K562 (cell line): ENCODE data around the gene NDUFB8. TPM values are rescaled to one million over a fixed set of nuclear protein-coding genes. Genes with fewer than 3 reads are reported as not detected.

Experiments used
- ATAC-seq: fragments of 200-7000 bp; cut with Tn5 transposase; 3 replicates; pipeline ENCODE4 v1.9.1; 2020; ENCODE audit warnings: moderate library complexity
- BruUV-seq: library from RNA; stranded (reverse); fragments of 400-500 nt; replicated peaks from 2 replicates; lab custom pipeline; 2021; lab: Mats Ljungman, UMichigan
- CTCF ChIA-PET: fragments of 300-600 bp; formaldehyde crosslinking; extraction: SDS; loops from one replicate; lab custom pipeline; 2021; ENCODE audit warnings: low intra/inter-chr PET ratio; lab: Yijun Ruan, JAX
- POLR2A ChIA-PET: fragments of 300-600, 350-650 bp; sonication (Branson Sonifier 250); formaldehyde crosslinking; extraction: SDS; loops from one replicate; lab custom pipeline; 2021; ENCODE audit warnings: antibody characterized with exemption, inconsistent platforms; lab: Yijun Ruan, JAX
- DNase-seq, 4 experiments: peaks; one replicate each; pipeline versions ENCODE4 v3.0.0 to v3.0.0-alpha.2; 2011 to 2018; ENCODE audit warnings: low spot score in 3 of 4, mixed read lengths in 3 of 4; ENCODE audit errors: extremely low read depth in 1 of 4
- FAIRE-seq: peaks from 2 replicates; lab custom pipeline; 2011; peaks lifted over from hg19 to GRCh38; lab: Jason Lieb, UNC
- H2AFZ ChIP-seq: 2 replicates; pipeline ENCODE4 v1.6.0; 2011; ENCODE audit warnings: low read depth, low read length, control low read depth, inconsistent platforms
- H3K27ac ChIP-seq: fragments of 200-600 bp; 3 replicates; pipeline ENCODE4 v1.8.0; 2011; ENCODE audit warnings: low read depth, mild to moderate bottlenecking, control low read depth, inconsistent platforms, low read length, moderate library complexity, mixed read lengths; ENCODE audit errors: extremely low read depth
- H3K27me3 ChIP-seq, 2 experiments: fragments of 300-600 bp in 1 of 2; 2 replicates in 1 of 2; 3 replicates in 1 of 2; pipeline versions ENCODE4 v1.6.0 to v1.8.0; 2011; ENCODE audit warnings: inconsistent platforms in 2 of 2, low read length in 2 of 2, mild to moderate bottlenecking in 1 of 2, mixed read lengths in 1 of 2, moderate library complexity in 1 of 2; ENCODE audit not compliant: control insufficient read depth in 2 of 2, insufficient read depth in 2 of 2
- H3K36me3 ChIP-seq: fragments of 300-600 bp; 3 replicates; pipeline ENCODE4 v1.8.0; 2011; ENCODE audit warnings: mild to moderate bottlenecking, low read length, inconsistent platforms; ENCODE audit not compliant: control insufficient read depth, insufficient read depth
- H3K4me1 ChIP-seq, 2 experiments: fragments of 200-600 bp in 1 of 2; replicated peaks in 1 of 2; 2 replicates in 1 of 2; 3 replicates in 1 of 2; pipeline versions ENCODE4 v1.5.1 to v1.8.0; 2011; ENCODE audit warnings: inconsistent platforms in 2 of 2, low read length in 2 of 2, mild to moderate bottlenecking in 1 of 2, mixed read lengths in 1 of 2, moderate library complexity in 1 of 2; ENCODE audit not compliant: control insufficient read depth in 2 of 2, insufficient read depth in 2 of 2
- H3K4me2 ChIP-seq: 2 replicates; pipeline ENCODE4 v1.6.1; 2011; ENCODE audit warnings: low read length, control low read depth, inconsistent platforms, mixed read lengths; ENCODE audit not compliant: insufficient read depth
- H3K4me3 ChIP-seq: fragments of 200-600 bp; sonication (generic), shearing (Covaris generic); 2 replicates; pipeline ENCODE4 v1.5.1; 2016; ENCODE audit warnings: control low read depth, inconsistent platforms
- H3K79me2 ChIP-seq: fragments of 200-600 bp; 3 replicates; pipeline ENCODE4 v1.8.0; 2011; ENCODE audit warnings: low read length, inconsistent platforms; ENCODE audit not compliant: control insufficient read depth, insufficient read depth
- H3K9ac ChIP-seq, 2 experiments: 2 replicates each; pipeline versions ENCODE4 v1.6.0 to v1.6.1; 2011; ENCODE audit warnings: low read depth in 2 of 2, low read length in 2 of 2, control low read depth in 1 of 2, inconsistent platforms in 1 of 2, mild to moderate bottlenecking in 1 of 2, mixed read lengths in 1 of 2; ENCODE audit not compliant: insufficient read depth in 1 of 2
- H3K9me1 ChIP-seq: one replicate; pipeline ENCODE4 v1.6.0; 2011; ENCODE audit warnings: inconsistent platforms, mild to moderate bottlenecking, low read length, moderate library complexity; ENCODE audit not compliant: control insufficient read depth, insufficient read depth
- H3K9me3 ChIP-seq: replicated peaks from 2 replicates; pipeline ENCODE4 v1.5.1; 2011; ENCODE audit warnings: low read depth, low read length, inconsistent platforms; ENCODE audit not compliant: control insufficient read depth, insufficient read depth
- H4K20me1 ChIP-seq: replicated peaks from 2 replicates; pipeline ENCODE4 v1.6.1; 2011; ENCODE audit warnings: low read length, inconsistent platforms, mixed read lengths; ENCODE audit not compliant: control insufficient read depth, insufficient read depth
- EP400 ChIP-seq: fragments of 450-650 bp; IDR thresholded peaks from 2 replicates; pipeline ENCODE4 v1.6.1; 2017; ENCODE audit warnings: antibody characterized with exemption, mild to moderate bottlenecking, moderate library complexity
- MCM7 ChIP-seq, 2 experiments: fragments of 450-650 bp; IDR thresholded peaks; 2 replicates each; pipeline ENCODE4 v1.6.1; 2016 to 2018
- NCOA6 ChIP-seq: fragments of 450-650 bp; IDR thresholded peaks from 2 replicates; pipeline ENCODE4 v1.6.1; 2017; ENCODE audit warnings: mild to moderate bottlenecking
- SMAD3 ChIP-seq: fragments of 450-650 bp; formaldehyde crosslinking; conservative IDR thresholded peaks from 2 replicates; pipeline ENCODE4 v1.4.0; 2020; ENCODE audit warnings: mild to moderate bottlenecking
- SMARCE1 ChIP-seq: fragments of 450-650 bp; IDR thresholded peaks from 2 replicates; pipeline ENCODE4 v1.7.1; 2016; ENCODE audit warnings: mild to moderate bottlenecking
- ZBTB34 ChIP-seq: fragments of 250-450 bp; sonication (Bioruptor Pico); IDR thresholded peaks from 2 replicates; pipeline ENCODE4 v1.8.0; 2021; ENCODE audit warnings: mild to moderate bottlenecking, moderate library complexity
- ZNF551 ChIP-seq: fragments of 250-450 bp; sonication (Bioruptor Pico); IDR thresholded peaks from 2 replicates; pipeline ENCODE4 v1.5.0; 2021; ENCODE audit warnings: mild to moderate bottlenecking, moderate library complexity
- WGBS: fragments of 100-300 bp; shearing (Covaris generic); methylation state at CpG from one replicate; pipeline ENCODE4 v1.1.6; 2016; ENCODE audit warnings: low coverage, mixed read lengths; ENCODE audit not compliant: insufficient coverage; ENCODE audit errors: missing lambda C conversion rate; 5-methylcytosine and 5-hydroxymethylcytosine counted together
- in situ Hi-C: fragments of 300-500 bp; cut with MboI; formaldehyde crosslinking; loops from 4 replicates; pipeline ENCODE4 v1.15.0; 2018; ENCODE audit warnings: inconsistent platforms, mixed read lengths
- intact Hi-C: fragments of 100-400 bp; cut with micrococcal nuclease; formaldehyde crosslinking; loops from 2 replicates; pipeline ENCODE4 v1.14.2; 2022
- polyA plus RNA-seq, 8 experiments: library from polyadenylated mRNA; depleted of rRNA in 4 of 8; stranded (reverse) in 5 of 8; unstranded in 3 of 8; fragments of >200 nt; fragmentation: Nextera tagmentation in 2 of 8; fragmentation: Illumina TruSeq in 1 of 8; extraction: Ambion mirVana in 2 of 8; extraction: Trizol in 1 of 8; gene quantifications; 2 replicates each; pipeline versions ENCODE4 v1.2.1 to v1.2.3, GENCODE V29; 2011 to 2014; ENCODE audit warnings: inconsistent platforms in 1 of 8, missing spikeins in 1 of 8
- total RNA-seq, 7 experiments: library from RNA; depleted of rRNA in 6 of 7; stranded (reverse); fragments of >200 nt in 6 of 7; fragmentation: Illumina TruSeq in 2 of 7; extraction: Trizol in 2 of 7; gene quantifications; 2 replicates each; pipeline versions ENCODE4 v1.2.1 to v1.2.3, GENCODE V29; 2011 to 2021; ENCODE audit warnings: low replicate concordance in 1 of 7
- TF ChIP-seq, protein P1 (sequence below): sonication (generic); formaldehyde crosslinking; IDR thresholded peaks from 2 replicates; pipeline ENCODE4 v1.8.1; 2023; ENCODE audit warnings: mild to moderate bottlenecking, missing genetic modification reagents, moderate library complexity

Gene NDUFB8
- total and polyA plus RNA-seq, 9 of the 15 experiments (the other 6 are each of a cell fraction or from before 2014, with no cell fraction given) = 131 to 360 (median 199) TPM

- intact Hi-C loops (no loop called here), in situ Hi-C loops (no loop called here)
- no peaks in the 10 kb centered on the region for H3K79me2 ChIP-seq
- no peak overlapping the region for H3K4me3 ChIP-seq
- no peak overlapping the region for H3K27ac ChIP-seq
- H3K9me3 ChIP-seq = no peaks in the 10 kb centered on the region
- H2AFZ ChIP-seq = no peak overlapping the region
- H4K20me1 ChIP-seq = peaks cover 8% of the 10 kb centered on the region; the same call in 1 of the 2 replicates
- CTCF ChIA-PET = no interaction called here
- FAIRE-seq (no peak), ATAC-seq (no peak), DNase-seq (no peak)
- H3K4me1 ChIP-seq = peaks cover 0 to 8% of the 10 kb centered on the region in 2 experiments; a peak in 3 of 5 replicates
- no peak overlapping the region for H3K9ac ChIP-seq
- H3K9me1 ChIP-seq = no peaks in the 10 kb centered on the region
- H3K36me3 ChIP-seq = no peaks in the 10 kb centered on the region; the same call in 2 of the 3 replicates
- 12% methylated on average over 4 of the region's 5 CpGs for WGBS
- no peak for TF ChIP-seq NCOA6
- no peak for TF ChIP-seq SMARCE1
- no peak for TF ChIP-seq SMAD3 (CRISPR knock-in tag)
- TF ChIP-seq, protein P1, sequence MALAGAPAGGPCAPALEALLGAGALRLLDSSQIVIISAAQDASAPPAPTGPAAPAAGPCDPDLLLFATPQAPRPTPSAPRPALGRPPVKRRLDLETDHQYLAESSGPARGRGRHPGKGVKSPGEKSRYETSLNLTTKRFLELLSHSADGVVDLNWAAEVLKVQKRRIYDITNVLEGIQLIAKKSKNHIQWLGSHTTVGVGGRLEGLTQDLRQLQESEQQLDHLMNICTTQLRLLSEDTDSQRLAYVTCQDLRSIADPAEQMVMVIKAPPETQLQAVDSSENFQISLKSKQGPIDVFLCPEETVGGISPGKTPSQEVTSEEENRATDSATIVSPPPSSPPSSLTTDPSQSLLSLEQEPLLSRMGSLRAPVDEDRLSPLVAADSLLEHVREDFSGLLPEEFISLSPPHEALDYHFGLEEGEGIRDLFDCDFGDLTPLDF (CRISPR knock-in tag) = no peak
- TF ChIP-seq ZBTB34 = no peak
- no peak for TF ChIP-seq ZNF551 (CRISPR knock-in tag)
- no peak for TF ChIP-seq EP400
- no peak for TF ChIP-seq MCM7 (IDR thresholded peaks at IDR 0.05)
- POLR2A ChIA-PET = interaction anchor here (1.1 to 1.3 kb wide), 2 partner anchors 10 to 11 kb away, joined by 3 read pairs; no protein-coding TSS in a partner anchor
- peaks cover 8 to 23% of the 10 kb centered on the region in 2 experiments; a peak in 4 of 5 replicates for H3K27me3 ChIP-seq
- no peak overlapping the region for H3K4me2 ChIP-seq
- no TSS peak for BruUV-seq
Observed at GRCh38 chr10:100483876-100484666, 45.6 kb downstream of the NDUFB8 start.
